HEK293 (cell line): Measurements from ENCODE around the gene AKAP8.

Source experiments
- BCL11A ChIP-seq: fragments of 450-650 bp; formaldehyde crosslinking; IDR thresholded peaks from 2 replicates; pipeline ENCODE4 v1.5.1; 2016; ENCODE audit warnings: low read depth, missing biosample characterization, missing genetic modification characterization
- GLI2 ChIP-seq: fragments of 450-650 bp; formaldehyde crosslinking; IDR thresholded peaks from 2 replicates; pipeline ENCODE4; 2017; ENCODE audit warnings: missing biosample characterization, missing genetic modification characterization, low read depth, borderline replicate concordance
- HOXA7 ChIP-seq: sonication (generic); formaldehyde crosslinking; IDR thresholded peaks from 2 replicates; pipeline ENCODE4 v1.8.1; 2022; ENCODE audit warnings: missing genetic modification reagents, borderline replicate concordance
- SP2 ChIP-seq: fragments of 450-650 bp; formaldehyde crosslinking; IDR thresholded peaks from 2 replicates; pipeline ENCODE4 v1.5.1; 2016; ENCODE audit warnings: missing biosample characterization, missing genetic modification characterization
- ZBTB1 ChIP-seq: fragments of 450-650 bp; formaldehyde crosslinking; IDR thresholded peaks from 2 replicates; pipeline ENCODE4 v1.5.1; 2016; ENCODE audit warnings: missing biosample characterization, missing genetic modification characterization
- ZBTB7A ChIP-seq: fragments of 450-650 bp; formaldehyde crosslinking; IDR thresholded peaks from 2 replicates; pipeline ENCODE4 v1.5.1; 2016; ENCODE audit warnings: low read depth, missing biosample characterization, missing genetic modification characterization
- ZBTB8A ChIP-seq: fragments of 450-650 bp; formaldehyde crosslinking; IDR thresholded peaks from 2 replicates; pipeline ENCODE4 v1.5.1; 2016; ENCODE audit warnings: missing biosample characterization, missing genetic modification characterization
- ZFP3 ChIP-seq: fragments of 450-650 bp; formaldehyde crosslinking; IDR thresholded peaks from 2 replicates; pipeline ENCODE4 v1.5.1; 2016; ENCODE audit warnings: low read depth, missing biosample characterization, missing genetic modification characterization
- ZFP69B ChIP-seq: fragments of 450-650 bp; formaldehyde crosslinking; IDR thresholded peaks from 2 replicates; pipeline ENCODE4 v1.5.1; 2016; ENCODE audit warnings: missing biosample characterization, missing genetic modification characterization
- ZNF132 ChIP-seq: fragments of 450-650 bp; formaldehyde crosslinking; IDR thresholded peaks from 2 replicates; pipeline ENCODE4 v1.5.1; 2017; ENCODE audit warnings: missing biosample characterization, missing genetic modification characterization, borderline replicate concordance
- ZNF133 ChIP-seq: fragments of 450-650 bp; formaldehyde crosslinking; IDR thresholded peaks from 2 replicates; pipeline ENCODE4 v1.5.1; 2016; ENCODE audit warnings: missing biosample characterization, missing genetic modification characterization
- ZNF138 ChIP-seq: fragments of 450-650 bp; formaldehyde crosslinking; IDR thresholded peaks from 2 replicates; pipeline ENCODE4 v1.5.1; 2016; ENCODE audit warnings: missing biosample characterization, missing genetic modification characterization, borderline replicate concordance
- ZNF148 ChIP-seq: fragments of 450-650 bp; formaldehyde crosslinking; IDR thresholded peaks from 2 replicates; pipeline ENCODE4 v1.5.0; 2017; ENCODE audit warnings: missing biosample characterization, missing genetic modification characterization, borderline replicate concordance
- ZNF175 ChIP-seq: fragments of 450-650 bp; formaldehyde crosslinking; IDR thresholded peaks from 2 replicates; pipeline ENCODE4 v1.5.1; 2016; ENCODE audit warnings: missing biosample characterization, missing genetic modification characterization
- ZNF202 ChIP-seq: fragments of 450-650 bp; formaldehyde crosslinking; IDR thresholded peaks from 2 replicates; pipeline ENCODE4 v1.5.1; 2016; ENCODE audit warnings: missing biosample characterization, missing genetic modification characterization, borderline replicate concordance
- ZNF248 ChIP-seq: fragments of 450-650 bp; formaldehyde crosslinking; IDR thresholded peaks from 2 replicates; pipeline ENCODE4 v1.5.1; 2017; ENCODE audit warnings: missing biosample characterization, missing genetic modification characterization
- ZNF335 ChIP-seq: fragments of 450-650 bp; formaldehyde crosslinking; conservative IDR thresholded peaks from 2 replicates; pipeline ENCODE4 v1.5.1; 2016; ENCODE audit warnings: missing biosample characterization, missing genetic modification characterization
- ZNF391 ChIP-seq: fragments of 450-650 bp; formaldehyde crosslinking; IDR thresholded peaks from 2 replicates; pipeline ENCODE4 v1.5.1; 2016; ENCODE audit warnings: low read depth, missing biosample characterization, missing genetic modification characterization, borderline replicate concordance
- ZNF501 ChIP-seq: fragments of 450-650 bp; formaldehyde crosslinking; IDR thresholded peaks from 2 replicates; pipeline ENCODE4 v1.5.1; 2016; ENCODE audit warnings: missing biosample characterization, missing genetic modification characterization
- ZNF513 ChIP-seq: fragments of 450-650 bp; IDR thresholded peaks from 2 replicates; pipeline ENCODE4 v1.5.1; 2018; ENCODE audit warnings: missing biosample characterization, missing genetic modification characterization
- ZNF518A ChIP-seq: fragments of 450-650 bp; formaldehyde crosslinking; conservative IDR thresholded peaks from 2 replicates; pipeline ENCODE4 v1.5.1; 2016; ENCODE audit warnings: low read depth, missing biosample characterization, missing genetic modification characterization
- ZNF530 ChIP-seq: fragments of 450-650 bp; formaldehyde crosslinking; IDR thresholded peaks from 2 replicates; pipeline ENCODE4 v1.5.1; 2016; ENCODE audit warnings: low read depth, missing biosample characterization, missing genetic modification characterization
- ZNF560 ChIP-seq: fragments of 450-650 bp; formaldehyde crosslinking; IDR thresholded peaks from 2 replicates; pipeline ENCODE4 v1.5.1; 2017; ENCODE audit warnings: missing biosample characterization, missing genetic modification characterization, borderline replicate concordance
- ZNF596 ChIP-seq: fragments of 450-650 bp; IDR thresholded peaks from 2 replicates; pipeline ENCODE4 v1.5.0; 2018; ENCODE audit warnings: missing biosample characterization, mild to moderate bottlenecking, missing genetic modification characterization, moderate library complexity
- ZNF600 ChIP-seq: fragments of 450-650 bp; formaldehyde crosslinking; IDR thresholded peaks from 2 replicates; pipeline ENCODE4 v1.5.1; 2016; ENCODE audit warnings: missing biosample characterization, missing genetic modification characterization
- ZNF664 ChIP-seq: fragments of 450-650 bp; formaldehyde crosslinking; IDR thresholded peaks from 2 replicates; pipeline ENCODE4 v1.5.1; 2016; ENCODE audit warnings: missing biosample characterization, missing genetic modification characterization
- ZNF704 ChIP-seq: fragments of 450-650 bp; formaldehyde crosslinking; IDR thresholded peaks from 2 replicates; pipeline ENCODE4 v1.5.1; 2016; ENCODE audit warnings: missing biosample characterization, missing genetic modification characterization
- ZNF707 ChIP-seq: fragments of 450-650 bp; formaldehyde crosslinking; IDR thresholded peaks from 2 replicates; pipeline ENCODE4 v1.5.1; 2016; ENCODE audit warnings: missing biosample characterization, missing genetic modification characterization
- ZNF785 ChIP-seq: fragments of 450-650 bp; formaldehyde crosslinking; IDR thresholded peaks from 2 replicates; pipeline ENCODE4 v1.5.1; 2016; ENCODE audit warnings: missing biosample characterization, missing genetic modification characterization
- ZSCAN23 ChIP-seq: fragments of 450-650 bp; formaldehyde crosslinking; IDR thresholded peaks from 2 replicates; pipeline ENCODE4 v1.5.1; 2016; ENCODE audit warnings: missing biosample characterization, missing genetic modification characterization
- ZXDB ChIP-seq: fragments of 450-650 bp; formaldehyde crosslinking; IDR thresholded peaks from 2 replicates; pipeline ENCODE4 v1.5.1; 2016; ENCODE audit warnings: missing biosample characterization, missing genetic modification characterization

Gene AKAP8

GRCh38 chr19:15418579-15419412 is 39.2 kb upstream of the AKAP8 start, which contains the start of gene AKAP8L (continued):
- TF ChIP-seq HOXA7 (CRISPR knock-in tag) (no peak), ZNF704 (tag by site-specific recombination) (no peak), ZNF664 (no peak), ZNF248 (no peak), GLI2 (no peak), ZNF133 (no peak), ZBTB8A (tag by site-specific recombination) (no peak; the same call in 1 of the 2 replicates), SP2 (tag by site-specific recombination) (peak; percentile 99), ZFP69B (tag by site-specific recombination) (peak; percentile 81), ZNF202 (tag by site-specific recombination) (no peak), ZNF785 (peak; percentile 84), ZNF513 (tag by site-specific recombination) (no peak), ZNF600 (tag by site-specific recombination) (peak; percentile 51), ZFP3 (no peak), ZNF138 (no peak), ZNF501 (tag by site-specific recombination) (peak; percentile 93; the same call in 1 of the 2 replicates), ZNF132 (tag by site-specific recombination) (no peak), ZBTB7A (tag by site-specific recombination) (peak; percentile 84), ZNF518A (tag by site-specific recombination) (no peak), ZNF560 (no peak), ZBTB1 (tag by site-specific recombination) (no peak), ZNF391 (peak; percentile 92; the same call in 1 of the 2 replicates), ZNF530 (tag by site-specific recombination) (no peak), ZSCAN23 (peak; percentile 70; the same call in 1 of the 2 replicates), BCL11A (no peak), ZNF596 (no peak), ZXDB (tag by site-specific recombination) (peak; percentile 86), ZNF175 (tag by site-specific recombination) (no peak), ZNF148 (peak; percentile 31; the same call in 1 of the 2 replicates), ZNF707 (tag by site-specific recombination) (no peak), ZNF335 (tag by site-specific recombination) (peak; percentile 96)
